Measurements from ENCODE around the gene RBM33.

- no peak for TF ChIP-seq YY1 (tag by site-specific recombination; IDR thresholded peaks at IDR 0.05)
- TF ChIP-seq CTCF (tag by site-specific recombination; IDR thresholded peaks at IDR 0.05), result no peak
Measured at GRCh38 chr7:155652156-155653114, 8.0 kb downstream of the RBM33 start.
